ENCODE data around the gene SRXN1.

Gene SRXN1

GRCh38 chr20:600141-600540, 52.9 kb downstream of the SRXN1 start:
- peak in 1 of 2 donors; percentile 34 for DNase-seq
- Histone ChIP-seq H3K4me3 (no peak overlapping the region), H3K4me1 (no peaks in the 10 kb centered on the region), H3K9me3 (no peaks in the 10 kb centered on the region), H3K36me3 (no peaks in the 10 kb centered on the region), H3K27ac (no peak overlapping the region), H3K27me3 (peaks cover 0 to 10% of the 10 kb centered on the region in 2 donors)
- TF ChIP-seq CTCF (IDR thresholded peaks at IDR 0.05) = no peak
- intact Hi-C loops (cut with DNase I; ENCODE audit: low total_unique reads) = no loop called here

- no peak overlapping the region for H3K27ac ChIP-seq
- no peaks in the 10 kb centered on the region for H3K36me3 ChIP-seq
- TF ChIP-seq CTCF (IDR thresholded peaks at IDR 0.05) = no peak
- intact Hi-C loops (cut with DNase I; ENCODE audit: low total_unique reads) = no loop called here
- no peaks in the 10 kb centered on the region for H3K9me3 ChIP-seq
- no peak overlapping the region for H3K4me3 ChIP-seq
- DNase-seq = no peak
- no peaks in the 10 kb centered on the region for H3K4me1 ChIP-seq
- peaks cover 0 to 16% of the 10 kb centered on the region in 2 donors for H3K27me3 ChIP-seq
Measured at GRCh38 chr20:598133-598850, 54.7 kb downstream of the SRXN1 start.

GRCh38 chr20:597560-597959, 55.4 kb downstream of the SRXN1 start:
- no peak for DNase-seq
- H3K27me3 ChIP-seq = peaks cover 0 to 19% of the 10 kb centered on the region in 2 donors
- H3K9me3 ChIP-seq = no peaks in the 10 kb centered on the region
- no peak for TF ChIP-seq CTCF (IDR thresholded peaks at IDR 0.05)
- no peak overlapping the region for H3K4me3 ChIP-seq
- H3K4me1 ChIP-seq = no peaks in the 10 kb centered on the region
- H3K27ac ChIP-seq = no peak overlapping the region
- no peaks in the 10 kb centered on the region for H3K36me3 ChIP-seq
- intact Hi-C loops (cut with DNase I; ENCODE audit: low total_unique reads) = no loop called here

Data from tibial artery (tissue), 4 donors.